H1 (cell line): ENCODE results near the gene NQO2. TPM values are rescaled to one million over a fixed set of nuclear protein-coding genes. Genes with fewer than 3 reads are reported as not detected.

ENCODE experiments used
- FOSL1 ChIP-seq: IDR thresholded peaks from 2 replicates; pipeline ENCODE4 v1.6.1; 2011; ENCODE audit warnings: mild to moderate bottlenecking, low read depth, low read length, moderate library complexity; ENCODE audit not compliant: insufficient read depth
- JUND ChIP-seq: IDR thresholded peaks from 2 replicates; pipeline ENCODE4 v1.6.1; 2011; ENCODE audit warnings: mild to moderate bottlenecking, improper control_type of control experiment, low read length
- RXRA ChIP-seq: IDR thresholded peaks from 2 replicates; pipeline ENCODE4 v1.6.1; 2011; ENCODE audit warnings: low read depth, mild to moderate bottlenecking, low read length, moderate library complexity; ENCODE audit not compliant: insufficient read depth
- SIN3A ChIP-seq, 2 experiments: IDR thresholded peaks in 1 of 2; conservative IDR thresholded peaks in 1 of 2; 2 replicates each; pipeline ENCODE4 v1.6.1; 2011 to 2012; ENCODE audit warnings: low read length in 2 of 2, improper control_type of control experiment in 1 of 2, low read depth in 1 of 2, mild to moderate bottlenecking in 1 of 2
- SP4 ChIP-seq: IDR thresholded peaks from 2 replicates; pipeline ENCODE4 v1.6.1; 2012; ENCODE audit warnings: low read length, inconsistent platforms
- polyA plus RNA-seq, 7 experiments: library from polyadenylated mRNA; depleted of rRNA in 3 of 7; stranded (reverse) in 5 of 7; unstranded in 2 of 7; fragments of >200 nt in 5 of 7; fragments of 200-250 nt in 2 of 7; gene quantifications; 1 replicate in 5 of 7; 2 replicates in 1 of 7; 4 replicates in 1 of 7; pipeline versions ENCODE4 v1.2.1 to v1.2.3, GENCODE V29; 2011 to 2013; ENCODE audit warnings: missing spikeins in 2 of 7, mixed read lengths in 2 of 7
- total RNA-seq: library from RNA; stranded (reverse); fragmentation: NEBNext Ultra II Directional; extraction: Animal tissue kit (Norgen Biotek cat#: 25700); gene quantifications from 2 replicates; pipeline ENCODE4 v1.2.1, GENCODE V29; 2021
- TF ChIP-seq, protein P1 (sequence below): fragments of 300-600 bp; sonication (generic); IDR thresholded peaks from 2 replicates; pipeline ENCODE4 v1.7.1; 2012; ENCODE audit warnings: low read length, moderate library complexity, mild to moderate bottlenecking, inconsistent platforms; ENCODE audit not compliant: insufficient replicate concordance
- TF ChIP-seq, protein P2 (sequence below): IDR thresholded peaks from 2 replicates; pipeline ENCODE4 v1.6.1; 2011; ENCODE audit warnings: low read length, improper control_type of control experiment

The NQO2 gene
- total and polyA plus RNA-seq, 2 of the 8 experiments (the other 6 are each of a cell fraction or from before 2014, with no cell fraction given), result 135 to 168 TPM

DNA sequence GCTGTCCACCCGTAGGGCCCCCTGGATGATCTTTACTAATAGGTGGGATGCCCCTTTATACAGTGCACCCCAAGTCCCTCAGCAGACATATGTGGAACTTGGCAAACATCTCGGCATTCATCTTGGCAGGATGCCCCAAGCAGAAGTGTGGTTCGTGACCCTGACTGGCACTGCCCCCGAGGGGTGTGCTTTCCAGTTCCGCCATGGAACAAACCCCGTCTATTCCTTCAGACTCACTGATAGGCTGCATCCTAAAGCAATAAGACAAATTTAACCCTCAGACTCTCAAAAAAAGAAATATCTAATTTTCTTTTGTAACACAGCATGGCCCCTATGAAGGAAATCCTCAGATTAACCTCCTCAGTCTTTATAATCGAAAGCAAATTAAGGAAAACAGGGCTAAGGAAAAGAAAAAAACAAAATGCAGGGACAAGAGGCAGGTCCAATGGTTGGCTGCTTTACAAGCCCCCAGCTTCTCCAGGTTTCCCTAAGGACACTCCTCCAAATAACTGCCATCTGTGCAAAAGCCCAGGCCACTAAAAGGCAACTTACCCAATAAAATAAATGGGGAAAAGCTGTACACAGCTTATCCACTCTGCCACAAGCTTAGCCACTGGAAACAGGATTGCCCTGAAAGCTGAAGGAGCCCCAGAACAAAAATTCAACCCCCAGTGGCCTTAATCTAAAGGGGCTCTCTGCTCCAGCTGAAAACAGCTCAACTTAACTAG is 38.1 kb downstream of the NQO2 start (continued):
- TF ChIP-seq, protein P1, sequence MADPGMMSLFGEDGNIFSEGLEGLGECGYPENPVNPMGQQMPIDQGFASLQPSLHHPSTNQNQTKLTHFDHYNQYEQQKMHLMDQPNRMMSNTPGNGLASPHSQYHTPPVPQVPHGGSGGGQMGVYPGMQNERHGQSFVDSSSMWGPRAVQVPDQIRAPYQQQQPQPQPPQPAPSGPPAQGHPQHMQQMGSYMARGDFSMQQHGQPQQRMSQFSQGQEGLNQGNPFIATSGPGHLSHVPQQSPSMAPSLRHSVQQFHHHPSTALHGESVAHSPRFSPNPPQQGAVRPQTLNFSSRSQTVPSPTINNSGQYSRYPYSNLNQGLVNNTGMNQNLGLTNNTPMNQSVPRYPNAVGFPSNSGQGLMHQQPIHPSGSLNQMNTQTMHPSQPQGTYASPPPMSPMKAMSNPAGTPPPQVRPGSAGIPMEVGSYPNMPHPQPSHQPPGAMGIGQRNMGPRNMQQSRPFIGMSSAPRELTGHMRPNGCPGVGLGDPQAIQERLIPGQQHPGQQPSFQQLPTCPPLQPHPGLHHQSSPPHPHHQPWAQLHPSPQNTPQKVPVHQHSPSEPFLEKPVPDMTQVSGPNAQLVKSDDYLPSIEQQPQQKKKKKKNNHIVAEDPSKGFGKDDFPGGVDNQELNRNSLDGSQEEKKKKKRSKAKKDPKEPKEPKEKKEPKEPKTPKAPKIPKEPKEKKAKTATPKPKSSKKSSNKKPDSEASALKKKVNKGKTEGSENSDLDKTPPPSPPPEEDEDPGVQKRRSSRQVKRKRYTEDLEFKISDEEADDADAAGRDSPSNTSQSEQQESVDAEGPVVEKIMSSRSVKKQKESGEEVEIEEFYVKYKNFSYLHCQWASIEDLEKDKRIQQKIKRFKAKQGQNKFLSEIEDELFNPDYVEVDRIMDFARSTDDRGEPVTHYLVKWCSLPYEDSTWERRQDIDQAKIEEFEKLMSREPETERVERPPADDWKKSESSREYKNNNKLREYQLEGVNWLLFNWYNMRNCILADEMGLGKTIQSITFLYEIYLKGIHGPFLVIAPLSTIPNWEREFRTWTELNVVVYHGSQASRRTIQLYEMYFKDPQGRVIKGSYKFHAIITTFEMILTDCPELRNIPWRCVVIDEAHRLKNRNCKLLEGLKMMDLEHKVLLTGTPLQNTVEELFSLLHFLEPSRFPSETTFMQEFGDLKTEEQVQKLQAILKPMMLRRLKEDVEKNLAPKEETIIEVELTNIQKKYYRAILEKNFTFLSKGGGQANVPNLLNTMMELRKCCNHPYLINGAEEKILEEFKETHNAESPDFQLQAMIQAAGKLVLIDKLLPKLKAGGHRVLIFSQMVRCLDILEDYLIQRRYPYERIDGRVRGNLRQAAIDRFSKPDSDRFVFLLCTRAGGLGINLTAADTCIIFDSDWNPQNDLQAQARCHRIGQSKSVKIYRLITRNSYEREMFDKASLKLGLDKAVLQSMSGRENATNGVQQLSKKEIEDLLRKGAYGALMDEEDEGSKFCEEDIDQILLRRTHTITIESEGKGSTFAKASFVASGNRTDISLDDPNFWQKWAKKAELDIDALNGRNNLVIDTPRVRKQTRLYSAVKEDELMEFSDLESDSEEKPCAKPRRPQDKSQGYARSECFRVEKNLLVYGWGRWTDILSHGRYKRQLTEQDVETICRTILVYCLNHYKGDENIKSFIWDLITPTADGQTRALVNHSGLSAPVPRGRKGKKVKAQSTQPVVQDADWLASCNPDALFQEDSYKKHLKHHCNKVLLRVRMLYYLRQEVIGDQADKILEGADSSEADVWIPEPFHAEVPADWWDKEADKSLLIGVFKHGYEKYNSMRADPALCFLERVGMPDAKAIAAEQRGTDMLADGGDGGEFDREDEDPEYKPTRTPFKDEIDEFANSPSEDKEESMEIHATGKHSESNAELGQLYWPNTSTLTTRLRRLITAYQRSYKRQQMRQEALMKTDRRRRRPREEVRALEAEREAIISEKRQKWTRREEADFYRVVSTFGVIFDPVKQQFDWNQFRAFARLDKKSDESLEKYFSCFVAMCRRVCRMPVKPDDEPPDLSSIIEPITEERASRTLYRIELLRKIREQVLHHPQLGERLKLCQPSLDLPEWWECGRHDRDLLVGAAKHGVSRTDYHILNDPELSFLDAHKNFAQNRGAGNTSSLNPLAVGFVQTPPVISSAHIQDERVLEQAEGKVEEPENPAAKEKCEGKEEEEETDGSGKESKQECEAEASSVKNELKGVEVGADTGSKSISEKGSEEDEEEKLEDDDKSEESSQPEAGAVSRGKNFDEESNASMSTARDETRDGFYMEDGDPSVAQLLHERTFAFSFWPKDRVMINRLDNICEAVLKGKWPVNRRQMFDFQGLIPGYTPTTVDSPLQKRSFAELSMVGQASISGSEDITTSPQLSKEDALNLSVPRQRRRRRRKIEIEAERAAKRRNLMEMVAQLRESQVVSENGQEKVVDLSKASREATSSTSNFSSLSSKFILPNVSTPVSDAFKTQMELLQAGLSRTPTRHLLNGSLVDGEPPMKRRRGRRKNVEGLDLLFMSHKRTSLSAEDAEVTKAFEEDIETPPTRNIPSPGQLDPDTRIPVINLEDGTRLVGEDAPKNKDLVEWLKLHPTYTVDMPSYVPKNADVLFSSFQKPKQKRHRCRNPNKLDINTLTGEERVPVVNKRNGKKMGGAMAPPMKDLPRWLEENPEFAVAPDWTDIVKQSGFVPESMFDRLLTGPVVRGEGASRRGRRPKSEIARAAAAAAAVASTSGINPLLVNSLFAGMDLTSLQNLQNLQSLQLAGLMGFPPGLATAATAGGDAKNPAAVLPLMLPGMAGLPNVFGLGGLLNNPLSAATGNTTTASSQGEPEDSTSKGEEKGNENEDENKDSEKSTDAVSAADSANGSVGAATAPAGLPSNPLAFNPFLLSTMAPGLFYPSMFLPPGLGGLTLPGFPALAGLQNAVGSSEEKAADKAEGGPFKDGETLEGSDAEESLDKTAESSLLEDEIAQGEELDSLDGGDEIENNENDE, result no peak
- TF ChIP-seq SP4 (no peak), JUND (no peak), SIN3A (conservative IDR thresholded peaks at IDR 0.05 in 1 of 2, IDR thresholded peaks at IDR 0.05 in 1 of 2; ENCODE audit: low read depth in 1 of 2, low read length in 2 of 2) (no peak), RXRA (no peak), FOSL1 (no peak)
- TF ChIP-seq, protein P2, sequence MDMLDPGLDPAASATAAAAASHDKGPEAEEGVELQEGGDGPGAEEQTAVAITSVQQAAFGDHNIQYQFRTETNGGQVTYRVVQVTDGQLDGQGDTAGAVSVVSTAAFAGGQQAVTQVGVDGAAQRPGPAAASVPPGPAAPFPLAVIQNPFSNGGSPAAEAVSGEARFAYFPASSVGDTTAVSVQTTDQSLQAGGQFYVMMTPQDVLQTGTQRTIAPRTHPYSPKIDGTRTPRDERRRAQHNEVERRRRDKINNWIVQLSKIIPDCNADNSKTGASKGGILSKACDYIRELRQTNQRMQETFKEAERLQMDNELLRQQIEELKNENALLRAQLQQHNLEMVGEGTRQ, result no peak
